Measurements from ENCODE around the gene MYMX.

DNA sequence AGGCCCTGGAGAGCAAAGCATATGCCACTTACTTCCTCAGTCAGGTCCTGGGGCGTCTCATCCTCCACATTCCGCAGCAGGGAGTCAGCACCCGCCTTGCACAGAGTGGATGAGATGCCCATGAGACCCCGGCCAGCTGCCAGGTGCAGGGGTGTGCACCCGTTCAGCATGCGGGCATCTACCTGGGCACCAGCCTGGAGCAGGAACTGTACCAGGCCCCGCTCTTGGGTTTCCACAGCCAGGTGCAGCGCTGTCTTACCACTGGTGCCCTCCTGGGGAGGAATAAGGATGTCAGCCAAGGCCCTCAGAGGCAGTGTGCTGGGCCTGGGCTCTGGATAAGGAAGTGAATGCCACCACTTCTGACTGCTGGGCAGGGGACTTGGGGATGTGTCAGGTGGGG, 43.3 kb downstream of the MYMX start:
- TF ChIP-seq, protein P1, sequence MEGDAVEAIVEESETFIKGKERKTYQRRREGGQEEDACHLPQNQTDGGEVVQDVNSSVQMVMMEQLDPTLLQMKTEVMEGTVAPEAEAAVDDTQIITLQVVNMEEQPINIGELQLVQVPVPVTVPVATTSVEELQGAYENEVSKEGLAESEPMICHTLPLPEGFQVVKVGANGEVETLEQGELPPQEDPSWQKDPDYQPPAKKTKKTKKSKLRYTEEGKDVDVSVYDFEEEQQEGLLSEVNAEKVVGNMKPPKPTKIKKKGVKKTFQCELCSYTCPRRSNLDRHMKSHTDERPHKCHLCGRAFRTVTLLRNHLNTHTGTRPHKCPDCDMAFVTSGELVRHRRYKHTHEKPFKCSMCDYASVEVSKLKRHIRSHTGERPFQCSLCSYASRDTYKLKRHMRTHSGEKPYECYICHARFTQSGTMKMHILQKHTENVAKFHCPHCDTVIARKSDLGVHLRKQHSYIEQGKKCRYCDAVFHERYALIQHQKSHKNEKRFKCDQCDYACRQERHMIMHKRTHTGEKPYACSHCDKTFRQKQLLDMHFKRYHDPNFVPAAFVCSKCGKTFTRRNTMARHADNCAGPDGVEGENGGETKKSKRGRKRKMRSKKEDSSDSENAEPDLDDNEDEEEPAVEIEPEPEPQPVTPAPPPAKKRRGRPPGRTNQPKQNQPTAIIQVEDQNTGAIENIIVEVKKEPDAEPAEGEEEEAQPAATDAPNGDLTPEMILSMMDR (conservative IDR thresholded peaks at IDR 0.05; ENCODE audit: low read depth, low read length): no peak
- no peak for TF ChIP-seq EZH2 (IDR thresholded peaks at IDR 0.05; ENCODE audit: borderline replicate concordance, low read depth, low read length, poor library complexity, severe bottlenecking)

Measured in A673 (cell line).